ENCODE data around the gene ABHD15.

Gene ABHD15

GRCh38 chr17:29577001-29577370 lies 10.1 kb upstream of the ABHD15 start:
- no peak overlapping the region for H3K4me3 ChIP-seq (ENCODE audit: low read depth, low read length)
- no peak for TF ChIP-seq CTCF (IDR thresholded peaks at IDR 0.05; ENCODE audit: low read depth, low read length, missing control alignments)
- in situ Hi-C loops (cut with HindIII; ENCODE audit: low sequenced_read_pairs) = no loop called here
- DNase-seq (ENCODE audit: low read depth) = no peak

- in situ Hi-C loops (cut with HindIII; ENCODE audit: low sequenced_read_pairs) = no loop called here
- no peak for TF ChIP-seq CTCF (IDR thresholded peaks at IDR 0.05; ENCODE audit: low read depth, low read length, missing control alignments)
- no peak overlapping the region for H3K4me3 ChIP-seq (ENCODE audit: low read depth, low read length)
- no peak for DNase-seq (ENCODE audit: low read depth)
These were observed 9.6 kb upstream of the ABHD15 start for GRCh38 chr17:29576214-29577000.

GRCh38 chr17:29575511-29576213 lies 8.8 kb upstream of the ABHD15 start:
- in situ Hi-C loops (cut with HindIII; ENCODE audit: low sequenced_read_pairs) = no loop called here
- no peak for TF ChIP-seq CTCF (IDR thresholded peaks at IDR 0.05; ENCODE audit: low read depth, low read length, missing control alignments)
- no peak for DNase-seq (ENCODE audit: low read depth)
- no peak overlapping the region for H3K4me3 ChIP-seq (ENCODE audit: low read depth, low read length)

- in situ Hi-C loops (cut with HindIII; ENCODE audit: low sequenced_read_pairs) = no loop called here
- no peak for DNase-seq (ENCODE audit: low read depth)
- H3K4me3 ChIP-seq (ENCODE audit: low read depth, low read length) = no peak overlapping the region
- TF ChIP-seq CTCF (IDR thresholded peaks at IDR 0.05; ENCODE audit: low read depth, low read length, missing control alignments) = no peak
These were observed 8.1 kb upstream of the ABHD15 start for GRCh38 chr17:29574732-29575510.

- in situ Hi-C loops (cut with HindIII; ENCODE audit: low sequenced_read_pairs) = no loop called here
- H3K4me3 ChIP-seq (ENCODE audit: low read depth, low read length) = no peak overlapping the region
- no peak for DNase-seq (ENCODE audit: low read depth)
- no peak for TF ChIP-seq CTCF (IDR thresholded peaks at IDR 0.05; ENCODE audit: low read depth, low read length, missing control alignments)
These were observed 7.3 kb upstream of the ABHD15 start for GRCh38 chr17:29573871-29574731.

GRCh38 chr17:29573558-29573869 lies 6.7 kb upstream of the ABHD15 start:
- in situ Hi-C loops (cut with HindIII; ENCODE audit: low sequenced_read_pairs) = no loop called here
- H3K4me3 ChIP-seq (ENCODE audit: low read depth, low read length) = no peak overlapping the region
- no peak for TF ChIP-seq CTCF (IDR thresholded peaks at IDR 0.05; ENCODE audit: low read depth, low read length, missing control alignments)
- no peak for DNase-seq (ENCODE audit: low read depth)
